Subcutaneous adipose tissue (tissue), 4 donors: Measurements from ENCODE around the gene MYBPC1. TPM values are rescaled to one million over a fixed set of nuclear protein-coding genes. Genes with fewer than 3 reads are reported as not detected.

Experiments used
- CTCF ChIP-seq: fragments of 450-650 bp; IDR thresholded peaks from one replicate; pipeline ENCODE4 v1.5.1; 2016; ENCODE audit warnings: low read depth, mild to moderate bottlenecking, control low read depth, antibody characterized with exemption, moderate library complexity
- total RNA-seq, 4 donors: library from RNA; depleted of rRNA; stranded (reverse); fragments of >200 nt; gene quantifications; one replicate each; pipeline ENCODE4 v1.1.0, GENCODE V29; 2016

MYBPC1 gene
- total RNA-seq, 4 donors from 2014 or later, result 0.17 to 0.66 TPM; not detected in 2

- TF ChIP-seq CTCF, result no peak
Observed at GRCh38 chr12:101707131-101707782, 112.5 kb downstream of the MYBPC1 start.

GRCh38 chr12:101710288-101710687 is 115.5 kb downstream of the MYBPC1 start:
- TF ChIP-seq CTCF, result no peak

- no peak for TF ChIP-seq CTCF
Observed at GRCh38 chr12:101713059-101713682, 118.4 kb downstream of the MYBPC1 start.

- no peak for TF ChIP-seq CTCF
Observed at GRCh38 chr12:101713930-101714329, 119.2 kb downstream of the MYBPC1 start.

GRCh38 chr12:101714877-101715444 is 120.2 kb downstream of the MYBPC1 start:
- TF ChIP-seq CTCF, result no peak

GRCh38 chr12:101719566-101719965 is 124.8 kb downstream of the MYBPC1 start:
- no peak for TF ChIP-seq CTCF

GRCh38 chr12:101720118-101720517 is 125.3 kb downstream of the MYBPC1 start:
- no peak for TF ChIP-seq CTCF
